GM18909 (cell line): ENCODE data around the gene LRRC8B.
"Not testable (repeated sequence)": the region's sequence is repeated elsewhere in the genome, so short reads cannot be mapped to it uniquely, and the experiment has no call there.

Experiments
- ATAC-seq: cut with Tn5 transposase; IDR thresholded peaks from one replicate; pipeline ENCODE4 v1.9.1; 2021; ENCODE audit warnings: mild to moderate bottlenecking; ENCODE audit not compliant: unreplicated experiment, poor library complexity

The LRRC8B gene

DNA sequence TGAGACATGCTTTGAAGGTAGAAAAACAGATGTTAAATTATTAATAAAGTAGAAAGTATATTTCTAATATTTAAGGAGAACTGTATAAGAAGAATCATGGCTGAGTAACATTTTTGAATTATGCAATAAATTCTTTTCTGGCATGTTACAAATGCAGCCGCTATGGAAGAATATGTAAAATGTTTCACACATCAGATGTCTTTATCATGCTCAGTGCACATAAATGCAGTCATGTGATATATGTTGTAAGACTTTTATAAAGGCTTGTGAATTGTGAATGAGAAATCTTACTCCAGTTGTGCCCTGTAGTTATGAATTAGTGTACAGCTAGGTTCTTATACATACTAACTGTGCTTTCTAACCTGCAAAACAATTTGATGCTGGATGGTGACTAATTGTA lies 53.5 kb downstream of the LRRC8B start:
- ATAC-seq = no peak

DNA sequence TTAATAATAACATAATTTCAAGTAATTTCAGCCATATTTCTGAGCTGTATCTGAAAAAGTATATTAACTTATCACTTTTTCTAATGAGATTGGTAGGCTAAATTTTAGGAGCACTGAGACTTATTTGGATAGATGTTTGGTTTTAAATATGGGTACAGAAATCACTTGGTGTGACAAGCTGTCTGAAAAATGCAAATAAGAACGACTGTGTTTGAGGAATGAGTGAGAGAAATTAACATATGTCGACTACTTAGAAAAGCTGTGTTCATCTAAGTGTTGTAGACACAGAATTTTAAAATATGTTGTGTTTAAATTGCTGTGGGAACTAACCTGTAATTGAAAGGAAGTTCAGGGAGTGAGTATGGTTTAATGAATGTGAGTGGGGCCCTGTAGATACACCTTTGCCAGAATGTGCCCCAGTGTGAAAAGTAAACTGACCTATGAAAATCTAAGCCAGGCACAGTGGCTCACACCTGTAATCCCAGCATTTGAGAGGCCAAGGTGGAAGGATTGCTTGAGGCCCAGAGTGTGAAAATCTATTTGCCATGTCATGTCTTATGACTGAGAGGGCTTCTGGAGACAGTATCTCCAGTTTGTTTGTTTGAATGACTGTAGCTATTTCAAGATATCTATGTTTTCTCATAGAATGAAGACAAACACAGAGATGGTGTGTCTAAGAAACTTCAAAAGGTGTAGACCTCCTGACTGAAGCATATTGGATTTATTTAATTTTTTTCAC lies 54.5 kb downstream of the LRRC8B start:
- ATAC-seq = no peak

DNA sequence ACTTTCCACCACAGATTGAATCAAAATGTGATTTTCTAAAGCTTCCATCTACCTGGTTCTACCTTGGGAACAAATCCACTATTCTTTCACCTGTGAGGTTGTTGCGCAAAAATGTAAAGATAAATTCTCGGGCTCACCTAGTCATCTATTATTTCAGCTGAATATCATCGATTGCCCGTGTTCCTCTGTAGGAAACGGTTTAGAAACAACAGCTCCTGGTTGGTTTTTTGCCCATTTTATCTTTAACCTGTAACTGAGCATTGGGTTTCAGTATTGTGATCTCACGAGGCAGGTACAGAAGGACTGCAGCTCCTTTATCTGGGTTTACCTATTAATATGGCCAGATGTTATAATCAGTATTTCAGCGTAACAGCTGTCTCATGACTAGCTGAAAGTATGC lies 55.4 kb downstream of the LRRC8B start:
- no peak for ATAC-seq

DNA sequence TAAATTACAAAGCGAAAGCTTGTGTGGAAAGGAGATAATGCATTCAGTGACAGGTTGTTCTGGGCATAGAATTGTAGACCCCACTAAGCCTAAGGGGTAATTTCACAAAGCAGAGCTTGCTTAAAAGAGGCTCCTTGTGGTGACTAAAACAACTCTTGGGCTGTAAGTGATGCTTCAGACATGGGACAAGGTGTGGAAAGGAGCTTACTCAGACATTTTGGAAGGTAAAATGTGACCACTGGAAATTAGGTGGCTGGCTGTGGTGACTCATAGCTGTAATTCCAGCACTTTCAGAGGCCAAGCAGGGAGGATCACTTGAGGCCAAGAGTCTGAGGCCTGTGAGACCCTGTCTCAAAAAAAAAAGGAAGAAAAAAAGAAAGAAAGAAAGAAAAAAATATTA lies 57.2 kb downstream of the LRRC8B start:
- ATAC-seq = no peak

DNA sequence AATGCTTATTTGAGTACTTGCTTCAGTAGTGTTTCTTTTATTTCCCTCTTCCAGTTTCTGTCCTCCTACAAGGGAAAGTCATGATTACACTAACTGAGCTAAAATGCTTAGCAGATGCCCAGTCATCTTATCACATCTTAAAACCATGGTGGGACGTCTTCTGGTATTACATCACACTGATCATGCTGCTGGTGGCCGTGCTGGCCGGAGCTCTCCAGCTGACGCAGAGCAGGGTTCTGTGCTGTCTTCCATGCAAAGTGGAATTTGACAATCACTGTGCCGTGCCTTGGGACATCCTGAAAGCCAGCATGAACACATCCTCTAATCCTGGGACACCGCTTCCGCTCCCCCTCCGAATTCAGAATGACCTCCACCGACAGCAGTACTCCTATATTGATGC lies 57.9 kb downstream of the LRRC8B start:
- no peak for ATAC-seq

- no peak for ATAC-seq
Measured at GRCh38 chr1:89584211-89584610, 59.6 kb downstream of the LRRC8B start.

- no peak for ATAC-seq
Measured at GRCh38 chr1:89584781-89585180, 60.2 kb downstream of the LRRC8B start.

- no peak for ATAC-seq
Measured at GRCh38 chr1:89587729-89588161, 63.1 kb downstream of the LRRC8B start.

DNA sequence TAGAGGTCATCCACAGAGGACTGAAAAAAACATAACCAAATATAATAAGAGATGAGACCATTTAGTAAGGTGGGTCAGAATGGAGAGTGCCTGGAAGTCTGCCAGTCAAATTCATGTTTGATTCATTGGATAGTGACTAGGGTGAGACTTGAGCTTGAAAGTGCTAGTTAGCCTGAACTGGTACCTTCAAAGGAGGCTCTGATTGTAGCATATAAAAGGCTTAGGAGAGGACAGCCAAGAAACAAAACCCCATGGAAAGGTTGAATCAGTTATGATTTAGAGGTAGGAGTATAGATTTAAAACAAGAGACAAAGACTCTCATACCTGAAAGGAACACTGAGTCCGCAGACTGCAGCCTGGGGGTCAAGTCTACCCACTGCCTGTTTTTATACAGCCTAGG lies 63.9 kb downstream of the LRRC8B start:
- no peak for ATAC-seq

- no peak for ATAC-seq
Measured at GRCh38 chr1:89589515-89589914, 64.9 kb downstream of the LRRC8B start.

DNA sequence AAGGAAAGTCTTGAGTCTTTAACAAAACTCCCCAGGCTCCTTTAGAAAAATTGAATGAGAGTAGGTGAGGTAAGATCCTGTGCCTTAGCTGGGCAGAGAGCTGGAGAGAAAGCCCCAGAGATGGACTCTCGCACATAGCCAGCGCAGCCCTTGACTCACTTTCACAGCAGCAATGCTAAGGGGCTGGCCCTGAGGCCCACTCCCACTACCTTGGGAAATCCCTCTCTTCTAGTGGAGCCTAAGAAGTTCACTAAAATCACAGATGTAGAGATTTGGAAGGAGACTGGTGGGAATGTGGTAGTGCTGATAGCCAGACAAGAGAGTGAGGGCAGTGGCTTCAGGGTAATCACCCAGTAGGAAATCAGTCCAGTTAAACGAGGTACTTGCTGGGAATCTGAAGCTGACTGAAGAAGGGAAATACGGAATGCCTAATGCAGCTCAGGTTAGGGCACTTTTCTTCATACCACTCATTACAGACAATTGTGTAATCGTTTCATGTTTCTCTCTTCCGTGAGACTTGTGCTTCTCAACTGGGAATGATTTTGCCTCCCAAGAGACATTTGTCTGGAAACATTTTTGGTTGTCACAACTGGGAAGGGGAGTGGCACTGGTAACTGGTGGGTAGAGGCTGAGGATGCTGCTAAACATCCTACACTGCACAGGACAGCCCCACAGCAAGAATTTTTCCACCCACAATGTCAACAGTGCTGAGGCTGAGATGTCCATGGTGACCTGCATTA lies 65.9 kb downstream of the LRRC8B start:
- ATAC-seq = no peak

DNA sequence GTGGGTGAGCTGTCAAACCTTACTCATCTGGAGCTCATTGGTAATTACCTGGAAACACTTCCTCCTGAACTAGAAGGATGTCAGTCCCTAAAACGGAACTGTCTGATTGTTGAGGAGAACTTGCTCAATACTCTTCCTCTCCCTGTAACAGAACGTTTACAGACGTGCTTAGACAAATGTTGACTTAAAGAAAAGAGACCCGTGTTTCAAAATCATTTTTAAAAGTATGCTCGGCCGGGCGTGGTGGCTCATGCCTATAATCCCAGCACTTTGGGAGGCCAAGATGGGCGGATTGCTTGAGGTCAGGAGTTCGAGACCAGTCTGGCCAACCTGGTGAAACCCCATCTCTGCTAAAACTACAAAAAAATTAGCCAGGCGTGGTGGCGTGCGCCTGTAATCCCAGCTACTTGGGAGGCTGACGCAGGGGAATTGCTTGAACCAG lies 68.3 kb downstream of the LRRC8B start:
- ATAC-seq = not testable (repeated sequence)

GRCh38 chr1:89594096-89594740 lies 69.6 kb downstream of the LRRC8B start:
- no peak for ATAC-seq

- no peak for ATAC-seq
Measured at GRCh38 chr1:89596698-89597097, 72.1 kb downstream of the LRRC8B start.

DNA sequence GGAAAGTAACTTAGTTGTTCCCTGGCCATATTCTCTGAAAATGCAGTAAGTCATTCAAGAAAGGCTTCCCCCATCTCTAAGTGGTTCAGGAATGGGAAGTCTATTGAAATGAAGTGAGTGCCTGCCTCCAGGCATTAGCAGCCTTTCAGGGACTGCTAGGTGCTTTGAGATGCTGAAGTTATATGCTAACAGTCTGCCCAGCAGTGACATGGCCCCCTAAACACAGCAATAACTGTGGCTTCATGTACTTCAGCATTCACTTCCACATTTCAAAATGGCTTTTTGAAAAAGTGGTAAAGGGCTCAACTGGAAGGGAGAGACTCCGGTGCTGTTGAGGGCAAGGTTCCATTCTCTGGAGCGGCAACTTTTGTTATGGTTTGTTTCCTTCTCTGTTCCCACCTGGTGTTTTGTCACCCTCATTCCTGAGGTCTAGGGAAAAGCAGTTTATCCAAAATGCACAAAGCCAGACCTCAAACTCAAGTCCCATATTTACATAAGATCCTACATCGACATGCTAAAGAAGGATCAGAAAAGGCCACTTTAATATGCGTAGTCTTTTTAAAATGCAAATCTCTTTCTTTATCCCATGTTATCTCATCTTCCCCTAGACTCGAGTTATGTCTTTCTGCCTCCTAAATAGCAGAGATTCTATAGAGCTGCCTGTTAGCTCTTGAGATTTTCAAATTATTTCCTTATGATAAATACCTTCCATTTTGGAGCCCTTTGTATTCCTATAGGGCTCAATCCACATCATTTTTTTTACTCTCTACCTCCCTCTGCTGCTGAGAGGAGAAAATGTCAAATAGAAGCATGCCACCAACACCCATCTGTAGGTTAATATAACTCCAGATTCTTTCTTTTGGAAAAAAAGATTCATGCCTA lies 74.1 kb downstream of the LRRC8B start:
- ATAC-seq = no peak

DNA sequence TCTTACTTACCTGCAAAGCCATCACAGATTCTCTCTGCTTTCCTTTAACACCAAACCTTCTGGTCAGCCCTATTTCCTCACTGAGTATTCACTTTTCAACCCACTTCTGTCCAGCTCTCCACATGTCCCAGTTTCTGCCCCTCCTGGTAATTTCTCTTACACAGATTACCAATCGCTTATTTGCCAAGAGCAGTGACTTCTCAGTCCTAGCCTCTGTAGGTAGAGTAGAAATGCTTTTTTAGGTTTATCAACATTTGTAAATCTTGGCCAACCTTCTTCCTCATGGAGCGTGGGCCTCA lies 74.7 kb downstream of the LRRC8B start:
- ATAC-seq = no peak

DNA sequence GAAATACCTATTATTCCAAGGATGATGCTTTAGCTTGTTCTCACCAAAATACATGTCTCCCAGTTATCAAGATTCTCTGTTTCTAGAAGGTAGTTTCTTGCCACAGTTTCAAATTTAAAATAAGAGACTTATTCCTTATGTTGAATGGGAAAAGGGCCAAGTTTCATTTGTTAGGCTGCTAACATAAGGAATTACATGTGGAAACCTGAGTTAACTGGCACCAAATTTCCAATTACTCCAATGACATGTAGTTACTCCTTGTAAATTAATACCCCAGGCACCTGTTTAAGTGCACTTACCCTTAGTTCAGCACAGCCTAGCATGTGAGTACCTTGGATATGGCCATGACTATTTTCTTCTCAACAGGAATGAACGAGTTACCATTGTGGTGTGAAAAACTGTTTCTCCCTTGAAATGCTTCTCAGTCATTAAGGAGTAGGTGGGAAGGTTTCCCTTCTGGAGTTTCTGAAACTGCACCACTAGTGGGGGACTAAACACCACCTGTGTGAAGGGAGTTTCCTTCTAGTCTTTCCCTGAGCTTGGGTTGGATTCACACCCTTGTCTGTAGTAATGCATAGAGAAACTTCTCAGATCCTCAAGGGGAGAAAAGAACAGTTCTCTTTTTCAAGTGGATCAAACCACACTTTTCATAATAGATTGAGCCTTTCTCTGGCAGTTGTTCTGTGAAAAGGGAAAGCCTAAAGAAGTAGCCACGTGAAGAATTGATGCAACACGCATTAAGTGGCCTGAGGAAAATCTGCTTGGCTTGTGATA lies 76.0 kb downstream of the LRRC8B start:
- no peak for ATAC-seq

- ATAC-seq = no peak
Measured at GRCh38 chr1:89602871-89603404, 78.3 kb downstream of the LRRC8B start.

- ATAC-seq = no peak
Measured at GRCh38 chr1:89603651-89604413, 79.2 kb downstream of the LRRC8B start.
